Coronary artery (tissue), 2 donors: Measurements from ENCODE around the gene IGFALS.

Experiments used
- DNase-seq: peaks from one replicate; pipeline ENCODE4 v3.0.0-alpha.2; 2017; ENCODE audit warnings: low spot score
- H3K27ac ChIP-seq, 2 donors: fragments of 200-600 bp; sonication (generic); one replicate each; pipeline ENCODE4 v1.5.1; 2016 to 2019
- H3K4me3 ChIP-seq: fragments of 200-600 bp; sonication (generic); 2 replicates; pipeline ENCODE4 v1.5.1; 2016; ENCODE audit warnings: mild to moderate bottlenecking, moderate library complexity
- CTCF ChIP-seq: fragments of 200-600 bp; sonication (generic); IDR thresholded peaks from one replicate; pipeline ENCODE4 v1.5.1; 2019; ENCODE audit warnings: antibody characterized with exemption

Gene IGFALS

GRCh38 chr16:1763521-1764511, 29.7 kb downstream of the IGFALS start:
- no peak for TF ChIP-seq CTCF
- no peak for DNase-seq
- peak overlapping the region in 1 of 2 donors; percentile 22 for H3K27ac ChIP-seq
- no peak overlapping the region for H3K4me3 ChIP-seq

GRCh38 chr16:1762879-1763520, 30.5 kb downstream of the IGFALS start:
- no peak overlapping the region for H3K27ac ChIP-seq
- no peak for TF ChIP-seq CTCF
- H3K4me3 ChIP-seq = no peak overlapping the region
- DNase-seq = no peak

- TF ChIP-seq CTCF = no peak
- Histone ChIP-seq H3K4me3 (no peak overlapping the region), H3K27ac (no peak overlapping the region)
- no peak for DNase-seq
Observed at GRCh38 chr16:1762196-1762878, 31.2 kb downstream of the IGFALS start.

- Histone ChIP-seq H3K27ac (no peak overlapping the region), H3K4me3 (no peak overlapping the region)
- no peak for DNase-seq
- TF ChIP-seq CTCF = no peak
Observed at GRCh38 chr16:1761751-1762150, 31.8 kb downstream of the IGFALS start.

GRCh38 chr16:1760911-1761310, 32.6 kb downstream of the IGFALS start:
- Histone ChIP-seq H3K27ac (no peak overlapping the region), H3K4me3 (no peak overlapping the region)
- TF ChIP-seq CTCF = no peak
- DNase-seq = no peak

- DNase-seq = no peak
- H3K27ac ChIP-seq = no peak overlapping the region
- H3K4me3 ChIP-seq = no peak overlapping the region
- no peak for TF ChIP-seq CTCF
Observed at GRCh38 chr16:1759511-1759910, 34.0 kb downstream of the IGFALS start.
